HG03565 (cell line): ENCODE measurements around the gene PLEKHN1.
"Not testable (repeated sequence)": the region's sequence is repeated elsewhere in the genome, so short reads cannot be mapped to it uniquely, and the experiment has no call there.

Experiments
- ATAC-seq: cut with Tn5 transposase; IDR thresholded peaks from one replicate; pipeline ENCODE4 v1.9.1; 2021; ENCODE audit warnings: mild to moderate bottlenecking, moderate library complexity; ENCODE audit not compliant: unreplicated experiment

PLEKHN1 gene

DNA sequence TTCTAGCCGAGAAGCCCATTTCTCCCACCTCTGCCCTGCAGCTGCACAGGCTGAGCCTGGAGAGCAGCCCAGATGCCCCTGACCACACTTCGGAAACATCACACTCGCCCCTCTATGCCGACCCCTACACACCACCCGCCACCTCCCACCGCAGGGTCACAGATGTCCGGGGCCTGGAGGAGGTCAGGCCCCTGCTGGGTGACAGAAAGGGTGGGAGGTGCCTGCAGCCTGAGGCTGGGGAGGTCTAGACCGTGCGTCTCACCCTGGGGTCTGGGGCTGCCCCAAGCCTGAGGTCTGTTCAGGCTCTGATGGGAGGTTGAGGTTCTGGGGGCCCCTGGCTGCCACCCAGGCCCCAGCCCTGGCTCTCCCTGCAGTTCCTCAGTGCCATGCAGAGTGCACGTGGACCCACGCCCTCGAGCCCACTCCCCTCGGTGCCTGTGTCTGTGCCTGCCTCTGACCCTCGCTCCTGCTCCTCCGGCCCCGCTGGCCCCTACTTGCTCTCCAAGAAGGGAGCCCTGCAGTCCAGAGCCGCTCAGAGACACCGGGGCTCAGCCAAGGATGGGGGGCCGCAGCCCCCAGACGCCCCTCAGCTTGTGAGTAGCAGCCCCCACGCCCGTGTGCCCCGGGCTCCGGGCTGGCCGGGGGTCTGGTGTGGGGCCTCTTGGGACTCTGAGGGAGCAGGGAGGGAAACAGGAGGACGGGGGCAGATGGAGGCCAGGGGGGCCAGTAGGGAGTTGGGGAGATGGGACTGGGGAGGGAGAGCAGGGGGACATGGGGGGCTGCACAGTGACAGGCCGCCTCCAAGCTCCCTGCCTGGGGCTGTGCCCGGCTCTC lies 7.4 kb downstream of the PLEKHN1 start:
- no peak for ATAC-seq

DNA sequence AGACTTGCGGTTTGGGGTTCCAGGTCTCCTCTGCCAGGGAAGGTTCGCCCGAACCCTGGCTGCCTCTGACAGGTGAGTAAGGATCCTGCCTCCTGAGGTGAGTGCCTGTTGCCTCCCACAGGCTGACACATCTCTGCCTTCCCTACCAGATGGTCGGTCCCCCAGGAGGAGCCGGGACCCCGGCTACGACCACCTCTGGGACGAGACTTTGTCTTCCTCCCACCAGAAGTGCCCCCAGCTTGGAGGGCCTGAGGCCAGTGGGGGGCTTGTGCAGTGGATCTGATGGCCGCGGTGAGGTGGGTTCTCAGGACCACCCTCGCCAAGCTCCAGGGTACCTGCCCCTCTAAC lies 8.0 kb downstream of the PLEKHN1 start:
- ATAC-seq, result no peak

DNA sequence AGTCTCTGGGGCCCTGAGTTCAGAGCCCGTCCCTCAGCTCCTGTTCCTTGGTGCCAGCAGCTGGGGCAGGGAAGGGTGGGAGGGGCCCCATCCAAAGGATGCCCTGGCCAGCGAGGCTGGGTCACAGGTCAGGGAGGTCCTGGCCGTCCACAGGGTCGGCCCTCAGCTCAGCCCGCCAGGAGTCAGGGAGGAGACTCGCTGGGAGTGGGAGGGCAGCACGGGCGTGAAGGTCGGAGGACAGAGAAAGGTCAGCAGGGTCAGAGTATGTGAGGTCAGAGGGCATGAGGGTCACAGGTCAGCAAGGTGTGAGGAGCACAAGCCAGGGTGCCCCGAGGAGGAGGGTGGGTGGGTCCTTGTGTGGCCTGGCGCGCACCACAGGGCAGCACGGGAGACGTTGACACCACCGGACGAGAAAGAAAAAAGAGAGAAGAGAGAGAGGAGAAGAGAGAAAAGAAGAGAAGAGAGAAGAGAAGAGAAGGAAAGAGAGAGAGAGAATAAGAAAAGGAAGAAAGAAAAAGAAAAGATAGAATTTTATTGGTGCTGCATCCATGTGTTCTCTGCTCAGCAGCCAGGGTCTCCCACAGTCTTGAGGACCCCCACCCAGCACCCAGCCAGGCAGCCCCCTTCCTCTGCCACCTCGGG lies 8.5 kb downstream of the PLEKHN1 start:
- no peak for ATAC-seq

DNA sequence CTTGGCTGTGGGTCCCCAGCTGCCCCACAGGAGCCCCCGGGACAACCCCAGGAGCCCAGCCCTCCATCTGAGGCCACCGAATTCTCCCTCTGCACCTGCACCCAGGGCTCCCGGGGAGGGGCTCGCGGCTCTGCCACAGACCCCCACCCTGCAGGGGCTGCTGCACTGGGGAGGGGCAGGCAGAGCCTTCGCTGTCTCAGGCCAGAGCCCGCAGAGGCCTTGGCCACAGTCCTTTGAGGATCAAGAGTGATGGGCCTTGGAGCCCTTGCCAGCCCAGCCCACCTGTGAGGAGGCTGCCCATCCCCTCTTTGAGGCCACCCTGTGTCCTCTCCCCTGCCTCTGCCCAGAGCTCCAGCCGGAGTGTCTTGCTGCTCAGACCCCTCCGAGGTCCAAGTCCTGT lies 9.1 kb downstream of the PLEKHN1 start:
- ATAC-seq, result no peak

DNA sequence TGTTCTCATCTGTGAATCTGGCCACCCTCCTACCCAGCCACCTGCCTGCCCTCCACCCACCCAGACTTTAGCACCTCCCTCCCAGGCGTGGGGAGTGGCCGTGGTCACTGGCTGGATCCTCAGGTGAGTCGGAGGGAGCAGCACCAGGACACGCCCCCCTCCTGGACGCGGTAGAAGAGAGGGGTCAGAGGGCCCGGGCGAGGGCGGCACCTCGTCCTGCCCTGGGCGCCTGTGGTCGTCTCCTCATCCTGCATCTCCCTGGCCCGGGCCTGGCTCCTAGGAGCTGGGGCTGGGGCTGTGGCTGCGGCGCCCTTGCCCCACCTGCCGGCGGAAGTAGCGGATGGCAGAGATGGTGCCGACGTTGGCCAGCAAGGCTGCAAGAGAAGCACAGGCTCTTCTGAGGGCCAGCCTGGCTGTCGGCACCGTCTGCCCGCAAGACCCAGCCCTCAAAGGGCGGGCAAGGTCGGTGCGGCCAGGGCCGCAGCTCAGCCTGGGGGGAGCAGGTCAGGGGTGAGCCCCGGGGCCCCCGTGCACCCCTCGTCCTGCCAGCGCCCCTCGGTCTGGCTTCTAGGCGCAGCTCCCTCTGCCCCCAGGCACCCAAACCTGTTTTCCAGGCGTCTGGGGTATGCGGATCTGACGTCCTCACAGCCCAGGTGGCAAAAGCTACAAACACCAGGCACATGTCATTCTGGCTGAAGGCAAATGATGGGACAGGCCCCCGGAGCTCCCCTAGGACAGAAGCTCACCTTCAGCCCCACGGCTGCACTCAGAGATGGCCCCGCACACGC lies 9.8 kb downstream of the PLEKHN1 start:
- no peak for ATAC-seq

DNA sequence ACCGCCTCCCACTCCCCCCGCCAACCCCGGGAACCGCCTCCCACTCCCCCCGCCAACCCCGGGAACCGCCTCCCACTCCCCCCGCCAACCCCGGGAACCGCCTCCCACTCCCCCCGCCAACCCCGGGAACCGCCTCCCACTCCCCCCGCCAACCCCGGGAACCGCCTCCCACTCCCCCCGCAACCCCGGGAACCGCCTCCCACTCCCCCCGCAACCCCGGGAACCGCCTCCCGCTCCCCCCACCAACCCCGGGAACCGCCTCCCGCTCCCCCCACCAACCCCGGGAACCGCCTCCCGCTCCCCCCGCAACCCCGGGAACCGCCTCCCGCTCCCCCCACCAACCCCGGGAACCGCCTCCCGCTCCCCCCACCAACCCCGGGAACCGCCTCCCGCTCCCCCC lies 10.5 kb downstream of the PLEKHN1 start:
- ATAC-seq, result not testable (repeated sequence)

DNA sequence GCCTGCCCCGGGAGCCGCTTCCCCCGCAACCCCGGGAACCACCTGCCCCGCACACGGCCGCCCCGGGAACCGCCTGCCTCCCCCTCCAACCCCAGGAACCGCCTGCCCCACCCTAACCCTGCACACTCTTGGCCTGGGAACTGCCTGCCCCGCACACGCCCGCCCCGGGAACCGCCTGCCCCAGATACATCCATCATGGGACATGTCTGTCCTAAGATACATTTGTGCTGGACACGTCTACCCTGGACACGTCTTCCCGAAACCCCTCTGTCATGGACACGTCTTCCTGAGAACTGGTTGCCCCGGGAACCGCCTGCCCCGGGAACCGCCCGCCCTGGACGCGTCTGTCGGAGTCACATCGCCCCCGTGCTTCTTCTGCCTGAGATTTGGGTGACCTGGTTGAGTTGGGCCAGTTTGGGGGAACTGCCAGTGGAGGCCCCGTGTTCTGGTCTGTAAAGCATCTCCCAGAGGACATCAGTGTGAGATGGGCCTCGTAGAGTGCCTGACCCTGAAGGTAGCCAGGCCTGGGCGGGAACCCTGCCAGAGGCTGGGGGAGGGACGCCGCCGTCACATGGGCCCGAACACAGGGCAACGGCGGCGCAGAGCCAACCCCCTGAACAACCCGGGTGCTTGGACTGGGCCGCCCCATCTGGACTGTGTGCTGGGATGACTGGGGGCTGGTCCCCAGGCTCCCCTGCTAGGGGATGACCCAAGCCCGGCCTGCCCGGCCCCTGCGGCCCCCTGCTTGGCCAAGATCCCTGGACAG lies 12.0 kb downstream of the PLEKHN1 start:
- no peak for ATAC-seq

DNA sequence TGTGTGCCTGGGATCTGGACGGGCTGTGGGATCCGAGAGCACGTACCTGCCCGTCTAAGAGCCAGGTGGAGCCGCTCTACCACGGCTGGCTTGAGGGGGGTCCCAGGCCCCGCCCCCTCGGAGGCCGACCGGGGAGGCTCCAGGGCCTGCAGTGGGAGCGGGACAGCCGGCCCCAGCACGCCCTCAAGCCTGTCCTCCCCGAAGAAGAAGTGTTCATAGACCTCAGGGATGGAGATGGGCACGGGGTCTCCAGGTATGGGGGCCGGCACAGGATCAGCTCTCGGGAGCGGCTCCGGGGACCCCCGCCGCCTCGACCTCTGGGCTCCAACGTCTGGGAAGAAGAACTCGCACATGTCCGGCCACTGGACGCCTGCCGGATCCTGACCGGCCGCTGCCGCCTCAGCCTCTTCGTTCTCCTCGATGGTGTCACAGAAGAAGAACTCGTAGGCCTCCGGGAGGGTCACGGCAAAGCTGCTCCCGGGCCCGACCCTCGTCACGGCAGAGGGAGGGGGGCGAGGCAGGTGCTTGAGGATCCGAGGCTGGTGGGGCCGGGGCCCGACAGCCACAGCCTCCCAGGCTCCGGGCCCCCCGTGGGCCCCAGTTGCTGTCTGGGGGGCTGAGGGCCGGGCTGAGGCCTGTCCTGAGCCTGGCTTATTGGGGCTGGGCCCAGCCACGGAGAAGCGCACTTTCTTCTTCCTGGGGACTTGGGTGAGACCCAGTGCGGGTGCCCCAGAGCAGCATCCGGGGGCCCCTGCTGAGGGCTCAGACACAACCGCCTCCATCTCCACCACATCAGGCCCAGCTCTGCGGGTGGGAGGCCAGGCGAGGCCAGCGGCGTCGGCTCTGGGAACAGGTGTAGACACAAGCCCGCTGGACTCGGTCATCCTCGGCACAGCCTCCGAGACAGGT lies 12.8 kb downstream of the PLEKHN1 start:
- ATAC-seq, result no peak

DNA sequence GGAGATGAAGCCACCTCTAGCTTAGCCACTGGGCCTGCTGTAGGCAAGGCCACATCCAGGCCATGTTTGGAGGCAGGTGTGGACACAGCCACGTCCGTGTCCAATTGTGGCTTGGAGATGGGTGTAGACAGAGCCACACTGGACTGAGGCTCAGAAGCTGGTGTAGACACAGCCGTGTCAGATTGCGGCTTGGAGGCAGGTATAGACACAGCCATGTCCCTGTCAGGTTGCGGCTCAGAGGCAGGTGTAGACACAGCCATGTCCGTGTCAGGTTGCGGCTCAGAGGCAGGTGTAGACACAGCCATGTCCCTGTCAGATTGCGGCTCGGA lies 13.4 kb downstream of the PLEKHN1 start:
- no peak for ATAC-seq

DNA sequence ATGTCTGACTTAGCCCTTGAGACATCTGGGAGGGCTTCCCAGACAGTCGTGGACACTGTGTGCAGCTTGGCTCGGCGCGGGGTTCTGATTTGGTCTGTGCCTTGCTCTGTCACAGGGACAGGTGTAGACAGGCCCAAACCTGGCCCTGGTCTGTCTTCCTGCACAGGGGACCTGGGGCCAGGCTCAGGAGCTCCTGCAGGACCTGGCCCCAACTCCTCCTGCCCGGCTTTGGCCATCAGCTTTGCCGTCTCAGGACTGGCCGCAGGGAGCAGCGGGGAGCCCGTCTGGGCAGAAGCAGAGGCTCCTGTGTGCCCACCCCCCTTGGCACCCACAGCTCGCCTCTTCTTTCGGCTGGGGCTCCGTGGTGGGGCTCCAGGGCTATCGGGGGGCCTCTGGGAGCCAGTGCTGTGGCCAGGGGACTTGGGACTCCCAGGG lies 13.9 kb downstream of the PLEKHN1 start:
- no peak for ATAC-seq

DNA sequence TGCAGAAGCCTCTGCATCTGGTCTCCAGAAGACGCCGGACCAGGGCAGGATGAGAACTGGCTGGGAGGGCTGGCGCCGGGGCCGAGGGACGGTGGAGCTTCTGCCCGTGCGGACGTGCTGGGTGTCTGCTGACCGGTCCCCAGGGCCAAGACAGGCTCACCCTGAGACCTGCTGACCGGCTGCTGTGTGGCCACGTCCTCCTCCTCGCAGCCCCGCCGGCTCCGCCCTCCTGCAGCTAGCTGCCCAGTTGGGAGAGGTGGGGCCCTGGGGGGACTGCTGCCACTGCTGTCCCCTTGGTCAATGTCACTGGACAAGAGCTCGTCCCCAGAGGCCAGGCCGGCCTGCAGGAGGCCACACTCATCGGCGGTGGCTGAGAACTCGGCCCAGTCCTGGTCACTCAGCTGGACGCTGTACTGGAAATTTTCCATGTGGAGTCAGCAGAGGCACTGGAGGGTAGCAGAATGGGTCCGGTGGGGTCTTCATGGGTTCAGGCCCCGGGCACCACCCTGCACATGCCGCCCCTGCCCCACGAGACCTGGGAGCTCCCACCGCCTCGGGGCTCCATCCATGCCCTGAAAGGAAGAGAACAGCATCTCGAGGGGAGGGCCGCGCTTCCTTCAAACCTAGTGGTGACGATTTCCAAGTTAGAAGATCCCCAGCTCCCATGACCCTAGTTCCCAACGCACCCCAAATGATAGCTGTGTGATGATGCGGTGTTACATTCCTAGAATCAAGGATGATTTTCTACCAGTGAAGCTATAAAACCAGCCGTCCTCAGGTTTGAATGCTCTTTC lies 14.5 kb downstream of the PLEKHN1 start:
- no peak for ATAC-seq

DNA sequence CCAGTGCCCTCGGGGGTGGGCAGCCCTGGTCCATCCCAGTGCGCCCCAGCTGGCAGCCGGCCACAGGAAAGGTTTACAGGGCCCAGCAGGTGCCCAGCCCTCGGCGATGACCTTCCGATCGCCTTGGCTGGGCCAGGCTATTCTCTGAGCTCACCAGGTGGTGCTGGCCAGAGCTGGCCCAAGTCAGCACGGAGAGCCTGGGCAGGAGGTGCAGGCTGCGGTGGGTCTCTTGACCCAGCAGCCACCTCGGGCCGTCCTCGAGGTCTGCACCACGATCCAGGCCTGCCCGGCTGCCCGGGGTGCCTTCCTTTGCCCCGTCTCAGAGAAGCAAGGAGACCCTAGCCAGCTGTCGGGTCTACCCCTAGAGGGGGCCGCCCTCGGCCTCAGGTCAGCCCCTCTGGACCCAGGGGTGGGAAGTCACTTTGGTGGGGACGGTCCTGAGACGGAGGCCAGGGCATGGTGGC lies 15.2 kb downstream of the PLEKHN1 start:
- ATAC-seq, result no peak

DNA sequence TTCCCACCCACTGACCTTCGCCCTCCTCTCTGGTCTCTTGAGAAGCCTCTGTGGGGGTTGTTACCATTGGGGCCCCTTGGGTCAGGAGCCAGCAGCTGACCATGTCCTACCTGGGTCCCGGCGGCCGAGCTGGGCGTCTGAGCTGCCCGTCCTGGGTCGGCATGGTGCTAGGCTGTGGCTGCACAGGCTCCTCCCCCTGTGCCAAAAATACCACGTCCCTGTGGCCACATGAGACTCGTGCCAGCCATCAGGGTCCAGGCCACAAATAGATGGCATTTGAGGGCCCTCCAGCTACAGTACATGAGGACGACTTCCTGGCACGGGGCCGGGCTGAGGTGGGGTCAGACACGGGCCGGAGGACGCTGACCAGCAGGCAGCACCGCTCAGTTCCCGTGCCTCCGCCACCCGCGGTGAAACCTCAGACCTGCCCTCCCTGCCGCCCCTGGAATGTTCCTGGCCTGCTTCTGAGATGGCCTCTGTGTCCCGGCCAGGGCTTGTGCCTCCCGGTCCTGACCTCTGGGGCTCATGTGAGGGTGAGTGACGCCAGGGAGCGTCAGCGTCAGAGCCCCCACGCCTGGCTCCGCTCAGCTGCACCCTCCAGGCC lies 15.8 kb downstream of the PLEKHN1 start, which contains the start of gene PERM1:
Gene PERM1, minus strand, starts transcription at position 139 of the 604 bp plus-strand sequence. CDS start 1,064 bp downstream, outside the sequence.
- no peak for ATAC-seq

DNA sequence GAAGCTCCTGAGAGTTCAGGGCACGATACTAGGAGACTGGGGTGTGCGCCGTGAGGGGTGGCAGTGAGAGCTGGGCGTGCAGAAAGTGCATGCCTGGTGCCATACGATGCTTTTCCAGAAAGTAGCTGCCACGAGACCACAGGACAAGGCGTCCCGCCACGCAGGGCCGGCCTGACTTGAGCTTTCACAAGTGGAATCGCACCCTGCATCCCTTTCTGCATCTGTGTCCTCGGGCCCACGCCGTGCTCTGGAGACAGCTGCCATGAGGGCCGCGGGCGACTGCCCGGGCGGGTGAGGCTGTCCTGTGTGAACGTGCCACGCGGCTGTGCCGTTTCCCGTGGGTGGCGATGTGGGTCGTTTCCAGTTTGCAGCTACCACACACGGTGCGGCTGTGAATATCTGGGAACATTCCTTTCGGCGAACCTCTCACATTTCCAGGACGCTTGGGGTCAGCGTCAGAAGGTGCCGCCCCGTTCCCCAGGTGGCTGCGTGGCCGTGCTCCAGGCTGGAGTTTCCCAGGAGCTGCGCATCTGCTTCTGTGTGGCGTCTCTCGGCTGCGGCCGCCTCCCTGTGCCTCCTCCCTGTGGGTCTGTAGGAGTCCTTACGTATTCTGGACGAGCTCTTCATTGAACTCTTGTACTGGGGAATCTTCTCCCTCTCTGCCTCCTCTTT lies 16.6 kb downstream of the PLEKHN1 start:
- ATAC-seq, result no peak

DNA sequence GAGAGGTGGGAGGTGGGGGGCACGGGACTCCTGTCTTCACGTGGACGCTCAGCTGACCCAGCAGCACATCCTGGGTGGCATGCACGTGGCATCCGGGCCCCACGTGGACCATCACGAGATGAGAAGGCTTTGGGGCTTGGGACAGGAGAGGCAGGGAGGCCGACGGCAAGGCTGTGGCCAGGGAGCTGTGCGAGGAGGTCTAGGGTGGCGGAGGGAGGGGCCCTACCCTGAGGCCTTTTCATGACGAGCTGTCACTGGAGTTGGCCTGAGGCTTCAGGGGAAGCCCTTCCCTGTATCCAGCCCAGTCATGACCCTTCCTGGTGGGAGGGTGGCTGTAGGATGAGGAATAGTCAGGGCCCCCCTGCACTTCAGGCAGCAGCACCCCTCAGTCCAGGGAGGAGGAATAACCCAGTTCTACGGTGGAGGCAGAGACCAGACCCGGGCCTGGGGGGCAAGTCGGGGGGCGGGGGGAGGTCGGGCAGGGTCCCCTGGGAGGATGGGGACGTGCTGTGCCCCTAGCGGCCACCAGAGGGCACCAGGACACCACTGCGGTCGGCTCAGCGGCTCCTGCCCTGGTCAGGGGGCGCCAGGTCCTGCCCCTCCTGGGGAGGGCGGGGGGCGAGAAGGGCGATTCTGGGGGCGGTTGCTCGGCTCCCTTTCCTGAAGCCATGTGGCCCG lies 17.7 kb downstream of the PLEKHN1 start:
- no peak for ATAC-seq

DNA sequence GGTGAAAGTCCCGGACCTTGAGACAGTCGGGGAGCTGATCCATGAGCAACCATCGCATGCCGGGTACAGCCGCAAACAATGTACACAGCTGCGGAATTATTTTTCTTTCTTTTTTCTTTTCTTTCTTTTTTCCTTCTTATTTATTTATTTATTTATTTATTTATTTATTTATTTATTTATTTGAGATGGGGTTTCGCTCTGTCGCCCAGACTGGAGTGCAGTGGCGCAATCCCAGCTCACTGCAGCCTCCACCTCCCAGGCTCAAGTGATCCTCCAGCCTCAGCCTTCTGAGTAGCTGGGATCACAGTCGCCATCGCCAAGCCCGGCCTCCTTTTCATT lies 18.2 kb downstream of the PLEKHN1 start:
- ATAC-seq, result no peak

DNA sequence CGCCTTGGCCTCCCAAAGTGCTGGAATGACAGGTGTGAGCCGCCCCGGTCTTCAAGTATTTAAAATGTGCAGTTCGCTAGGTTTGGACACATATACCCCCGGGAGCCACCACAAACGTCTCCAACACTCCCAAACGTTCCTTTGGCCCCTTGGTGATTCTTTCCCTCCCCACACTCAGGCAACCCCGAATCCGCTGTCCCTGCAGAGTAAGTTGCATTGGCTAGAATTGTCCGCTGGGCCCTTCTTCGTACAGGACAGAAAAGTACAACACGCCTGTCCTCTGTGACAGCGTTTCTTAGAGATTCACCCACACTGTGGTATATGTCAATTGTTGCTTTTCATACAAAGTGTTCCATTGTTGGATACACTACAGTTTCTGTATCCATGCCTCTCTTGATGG lies 18.8 kb downstream of the PLEKHN1 start:
- no peak for ATAC-seq

DNA sequence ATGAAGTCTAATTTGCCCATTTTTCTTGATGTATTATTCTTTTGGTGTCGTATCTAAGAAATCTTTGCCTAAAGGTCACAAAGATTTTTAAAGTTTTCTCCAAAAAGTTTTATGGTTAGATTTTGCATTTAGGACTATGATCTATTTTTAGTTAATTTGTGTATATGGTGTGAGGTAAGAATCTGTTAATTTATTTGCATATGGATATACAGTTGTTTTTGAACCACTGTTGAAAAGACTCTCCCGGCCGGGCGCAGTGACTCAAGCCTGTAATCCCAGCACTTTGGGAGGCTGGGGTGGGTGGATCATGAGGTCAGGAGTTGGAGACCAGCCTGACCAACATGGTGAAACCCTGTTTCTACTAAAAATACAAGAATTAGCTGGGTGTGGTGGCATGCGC lies 21.8 kb downstream of the PLEKHN1 start:
- not testable (repeated sequence) for ATAC-seq
